ENCODE measurements around the gene CROCC2. TPM values are rescaled to one million over a fixed set of nuclear protein-coding genes. Genes with fewer than 3 reads are reported as not detected.

Gene CROCC2
- total and polyA plus RNA-seq, 4 donors: 1.3 to 17.4 (median 4.4) TPM

DNA sequence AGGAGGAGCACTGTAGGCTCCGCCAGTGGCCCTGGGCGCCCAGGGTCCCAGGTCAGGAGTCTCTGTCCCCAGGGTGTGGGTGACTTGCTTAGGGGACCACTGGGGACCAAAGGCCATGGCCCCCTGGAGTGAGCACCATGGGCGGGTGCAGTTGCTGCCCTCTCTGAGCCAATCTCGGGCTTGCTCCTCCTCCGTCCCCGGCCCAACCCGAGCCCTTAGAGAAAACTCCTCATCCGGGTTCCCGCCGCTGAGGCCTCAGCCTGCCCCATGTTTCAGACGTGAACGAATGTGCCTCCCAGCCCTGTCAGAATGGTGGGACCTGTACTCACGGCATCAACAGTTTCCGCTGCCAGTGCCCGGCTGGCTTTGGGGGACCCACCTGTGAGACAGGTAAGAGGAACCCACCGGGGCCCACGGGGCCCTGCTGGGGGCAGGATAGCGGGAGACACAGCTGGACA, 130.9 kb downstream of the CROCC2 start:
- no peak overlapping the region for H3K27ac ChIP-seq (ENCODE audit: low read depth in 1 of 2, low read length in 1 of 2)

GRCh38 chr2:241037498-241037897, 131.4 kb downstream of the CROCC2 start:
- ATAC-seq (ENCODE audit: insufficient read depth, low FRiP score) (no peak), DNase-seq (no peak)
- TF ChIP-seq, protein P1, sequence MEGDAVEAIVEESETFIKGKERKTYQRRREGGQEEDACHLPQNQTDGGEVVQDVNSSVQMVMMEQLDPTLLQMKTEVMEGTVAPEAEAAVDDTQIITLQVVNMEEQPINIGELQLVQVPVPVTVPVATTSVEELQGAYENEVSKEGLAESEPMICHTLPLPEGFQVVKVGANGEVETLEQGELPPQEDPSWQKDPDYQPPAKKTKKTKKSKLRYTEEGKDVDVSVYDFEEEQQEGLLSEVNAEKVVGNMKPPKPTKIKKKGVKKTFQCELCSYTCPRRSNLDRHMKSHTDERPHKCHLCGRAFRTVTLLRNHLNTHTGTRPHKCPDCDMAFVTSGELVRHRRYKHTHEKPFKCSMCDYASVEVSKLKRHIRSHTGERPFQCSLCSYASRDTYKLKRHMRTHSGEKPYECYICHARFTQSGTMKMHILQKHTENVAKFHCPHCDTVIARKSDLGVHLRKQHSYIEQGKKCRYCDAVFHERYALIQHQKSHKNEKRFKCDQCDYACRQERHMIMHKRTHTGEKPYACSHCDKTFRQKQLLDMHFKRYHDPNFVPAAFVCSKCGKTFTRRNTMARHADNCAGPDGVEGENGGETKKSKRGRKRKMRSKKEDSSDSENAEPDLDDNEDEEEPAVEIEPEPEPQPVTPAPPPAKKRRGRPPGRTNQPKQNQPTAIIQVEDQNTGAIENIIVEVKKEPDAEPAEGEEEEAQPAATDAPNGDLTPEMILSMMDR (IDR thresholded peaks at IDR 0.05; ENCODE audit: control extremely low read depth, extremely low read depth): no peak
- WGBS, 2 donors: 95 to 98% methylated on average over 9 of the region's 9 CpGs
- Histone ChIP-seq H3K4me1 (ENCODE audit: control insufficient read depth in 5 of 5, insufficient read depth in 5 of 5, low read length in 5 of 5) (peaks cover 0 to 11% (median 0%) of the 10 kb centered on the region in 5 donors), H3K9me3 (ENCODE audit: control insufficient read depth in 4 of 4, insufficient read depth in 3 of 4, low read length in 3 of 4) (no peaks in the 10 kb centered on the region), H3K27me3 (ENCODE audit: control insufficient read depth in 3 of 3, insufficient read depth in 3 of 3, low read length in 2 of 3) (no peaks in the 10 kb centered on the region), H3K36me3 (ENCODE audit: control insufficient read depth in 4 of 4, insufficient read depth in 4 of 4, low read length in 4 of 4) (peaks cover 0 to 43% (median 39%) of the 10 kb centered on the region in 4 donors), H3K27ac (ENCODE audit: low read depth in 1 of 2, low read length in 1 of 2) (no peak overlapping the region), H3K4me3 (no peak overlapping the region), H3K9ac (ENCODE audit: insufficient read depth in 1 of 2, low read length in 2 of 2) (no peak overlapping the region)

More for the DNA sequence above, 130.9 kb downstream of the CROCC2 start:
- H3K9ac ChIP-seq (ENCODE audit: insufficient read depth in 1 of 2, low read length in 2 of 2): no peak overlapping the region
- H3K4me1 ChIP-seq (ENCODE audit: control insufficient read depth in 5 of 5, insufficient read depth in 5 of 5, low read length in 5 of 5): peaks cover 0 to 11% (median 0%) of the 10 kb centered on the region in 5 donors
- H3K36me3 ChIP-seq (ENCODE audit: control insufficient read depth in 4 of 4, insufficient read depth in 4 of 4, low read length in 4 of 4): peaks cover 0 to 43% (median 38%) of the 10 kb centered on the region in 4 donors
- 82 to 86% methylated on average over 18 of the region's 18 CpGs for WGBS, 2 donors
- H3K9me3 ChIP-seq (ENCODE audit: control insufficient read depth in 4 of 4, insufficient read depth in 3 of 4, low read length in 3 of 4): no peaks in the 10 kb centered on the region
- no peaks in the 10 kb centered on the region for H3K27me3 ChIP-seq (ENCODE audit: control insufficient read depth in 3 of 3, insufficient read depth in 3 of 3, low read length in 2 of 3)
- no peak overlapping the region for H3K4me3 ChIP-seq
- ATAC-seq (ENCODE audit: insufficient read depth, low FRiP score) (no peak), DNase-seq (no peak)
- TF ChIP-seq, protein P1 (IDR thresholded peaks at IDR 0.05; ENCODE audit: control extremely low read depth, extremely low read depth): no peak

DNA sequence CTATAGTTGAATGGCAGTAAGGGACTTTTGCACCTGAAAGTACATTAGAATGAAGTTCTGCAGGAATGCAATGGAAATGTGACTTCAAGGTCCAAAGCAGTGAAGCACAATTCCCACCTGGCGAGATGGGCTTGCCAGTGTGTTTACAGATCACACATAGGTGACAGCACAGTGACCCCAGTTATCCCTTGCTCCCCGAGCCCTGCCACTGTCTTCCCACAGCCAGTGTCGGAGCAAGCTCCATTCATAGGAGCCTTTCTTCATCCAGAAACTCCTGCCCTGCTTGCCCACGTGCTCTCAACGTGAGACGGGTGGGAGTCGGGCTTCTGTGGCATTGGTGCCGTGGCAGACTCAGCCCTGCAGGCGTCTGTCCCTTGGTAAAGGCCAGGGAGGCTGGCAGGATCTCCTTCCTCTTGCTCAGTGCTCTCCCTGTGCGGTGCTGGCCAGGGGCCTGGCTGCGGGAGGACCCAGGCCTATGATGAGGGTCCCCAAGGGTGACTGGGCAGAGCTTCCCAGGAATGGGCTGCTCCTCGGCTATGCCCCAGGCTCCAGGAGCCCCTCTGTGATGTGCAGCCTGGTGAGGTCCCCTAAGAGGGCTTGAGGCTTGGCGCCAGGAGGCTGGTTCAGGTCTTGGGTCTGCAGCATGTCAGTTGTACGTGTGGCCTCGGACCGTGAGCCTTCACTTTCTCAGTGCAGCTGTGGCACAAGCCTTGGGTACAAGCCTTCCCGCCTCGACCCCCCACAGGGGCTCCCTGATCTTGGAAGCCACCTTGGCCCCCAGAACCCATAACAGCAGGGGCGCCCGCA, 132.4 kb downstream of the CROCC2 start:
- H3K27me3 ChIP-seq (ENCODE audit: control insufficient read depth in 3 of 3, insufficient read depth in 3 of 3, low read length in 2 of 3): no peaks in the 10 kb centered on the region
- 93 to 96% methylated on average over 20 of the region's 20 CpGs for WGBS, 2 donors
- ATAC-seq (ENCODE audit: insufficient read depth, low FRiP score) (no peak), DNase-seq (no peak)
- H3K27ac ChIP-seq (ENCODE audit: low read depth in 1 of 2, low read length in 1 of 2): no peak overlapping the region
- H3K9ac ChIP-seq (ENCODE audit: insufficient read depth in 1 of 2, low read length in 2 of 2): no peak overlapping the region
- H3K4me3 ChIP-seq: no peak overlapping the region
- TF ChIP-seq, protein P1 (IDR thresholded peaks at IDR 0.05; ENCODE audit: control extremely low read depth, extremely low read depth): no peak
- H3K36me3 ChIP-seq (ENCODE audit: control insufficient read depth in 4 of 4, insufficient read depth in 4 of 4, low read length in 4 of 4): peaks cover 0 to 47% (median 40%) of the 10 kb centered on the region in 4 donors
- no peaks in the 10 kb centered on the region for H3K9me3 ChIP-seq (ENCODE audit: control insufficient read depth in 4 of 4, insufficient read depth in 3 of 4, low read length in 3 of 4)
- peaks cover 0 to 11% (median 0%) of the 10 kb centered on the region in 5 donors for H3K4me1 ChIP-seq (ENCODE audit: control insufficient read depth in 5 of 5, insufficient read depth in 5 of 5, low read length in 5 of 5)

All from lung (tissue), 12 donors.